A673 (cell line): ENCODE measurements around the gene GGT1. TPM values are rescaled to one million over a fixed set of nuclear protein-coding genes. Genes with fewer than 3 reads are reported as not detected.

Experiments used
- BruUV-seq: library from RNA; stranded (reverse); fragments of 400-500 nt; replicated peaks from 2 replicates; lab custom pipeline; 2021; lab: Mats Ljungman, UMichigan
- CTCF ChIA-PET: fragments of 300-600 bp; sonication (Branson Sonifier 250); formaldehyde crosslinking; loops from one replicate; lab custom pipeline; 2022; ENCODE audit warnings: antibody characterized with exemption; lab: Charles Lee
- POLR2A ChIA-PET: fragments of 300-600 bp; sonication (Branson Sonifier 250); formaldehyde crosslinking; loops from one replicate; lab custom pipeline; 2022; ENCODE audit warnings: antibody characterized with exemption; ENCODE audit not compliant: low non-redundant PET; lab: Charles Lee
- DNase-seq: peaks from one replicate; pipeline ENCODE4 v3.0.0-alpha.2; 2015; ENCODE audit warnings: low spot score
- H3K27ac ChIP-seq: fragments of 200-600 bp; sonication (generic); 2 replicates; pipeline ENCODE4 v1.5.1; 2016; ENCODE audit warnings: mixed run types, low read depth, mild to moderate bottlenecking, mixed read lengths, antibody characterized with exemption, low read length; ENCODE audit not compliant: poor library complexity, severe bottlenecking
- H3K27me3 ChIP-seq: fragments of 200-600 bp; sonication (generic); replicated peaks from 2 replicates; pipeline ENCODE4 v1.6.1; 2017; ENCODE audit warnings: mixed run types, low read depth, mild to moderate bottlenecking, mixed read lengths, antibody characterized with exemption, low read length; ENCODE audit not compliant: insufficient read depth, poor library complexity
- H3K36me3 ChIP-seq: fragments of 200-600 bp; sonication (generic); 2 replicates; pipeline ENCODE4 v1.6.1; 2016; ENCODE audit warnings: mixed run types, mild to moderate bottlenecking, mixed read lengths, antibody characterized with exemption, low read length; ENCODE audit not compliant: insufficient read depth, poor library complexity, severe bottlenecking
- H3K4me1 ChIP-seq: fragments of 200-600 bp; sonication (generic); 2 replicates; pipeline ENCODE4 v1.6.1; 2017; ENCODE audit warnings: mixed run types, mild to moderate bottlenecking, mixed read lengths, antibody characterized with exemption, low read length; ENCODE audit not compliant: insufficient read depth, poor library complexity, severe bottlenecking
- H3K4me3 ChIP-seq: fragments of 200-600 bp; sonication (generic); 2 replicates; pipeline ENCODE4 v1.5.1; 2016; ENCODE audit warnings: low read depth, mixed run types, mild to moderate bottlenecking, mixed read lengths, low read length; ENCODE audit not compliant: poor library complexity, severe bottlenecking
- H3K9me3 ChIP-seq: fragments of 200-600 bp; sonication (generic); 2 replicates; pipeline ENCODE4 v1.6.1; 2016; ENCODE audit warnings: mixed run types, low read depth, mild to moderate bottlenecking, mixed read lengths, antibody characterized with exemption, low read length; ENCODE audit not compliant: poor library complexity, severe bottlenecking
- EZH2 ChIP-seq: fragments of 200-600 bp; sonication (generic); IDR thresholded peaks from 2 replicates; pipeline ENCODE4 v1.6.1; 2017; ENCODE audit warnings: borderline replicate concordance, low read depth, mild to moderate bottlenecking, mixed read lengths, antibody characterized with exemption, low read length; ENCODE audit not compliant: poor library complexity, severe bottlenecking
- intact Hi-C: fragments of 100-400 bp; cut with micrococcal nuclease; formaldehyde crosslinking; loops from one replicate; pipeline ENCODE4 v1.10.0; 2022; ENCODE audit not compliant: unreplicated experiment
- total RNA-seq: library from RNA; stranded (reverse); gene quantifications from 2 replicates; pipeline ENCODE4 v1.2.3, GENCODE V29; 2021
- TF ChIP-seq, protein P1 (sequence below): fragments of 300-800, 200-600 bp; sonication (generic); conservative IDR thresholded peaks from 2 replicates; pipeline ENCODE4 v1.5.1; 2017; ENCODE audit warnings: low read depth, mild to moderate bottlenecking, antibody characterized with exemption, low read length, moderate library complexity, mixed read lengths

GGT1 gene
- total RNA-seq, 1 experiment from 2014 or later, result 3.3 TPM

DNA sequence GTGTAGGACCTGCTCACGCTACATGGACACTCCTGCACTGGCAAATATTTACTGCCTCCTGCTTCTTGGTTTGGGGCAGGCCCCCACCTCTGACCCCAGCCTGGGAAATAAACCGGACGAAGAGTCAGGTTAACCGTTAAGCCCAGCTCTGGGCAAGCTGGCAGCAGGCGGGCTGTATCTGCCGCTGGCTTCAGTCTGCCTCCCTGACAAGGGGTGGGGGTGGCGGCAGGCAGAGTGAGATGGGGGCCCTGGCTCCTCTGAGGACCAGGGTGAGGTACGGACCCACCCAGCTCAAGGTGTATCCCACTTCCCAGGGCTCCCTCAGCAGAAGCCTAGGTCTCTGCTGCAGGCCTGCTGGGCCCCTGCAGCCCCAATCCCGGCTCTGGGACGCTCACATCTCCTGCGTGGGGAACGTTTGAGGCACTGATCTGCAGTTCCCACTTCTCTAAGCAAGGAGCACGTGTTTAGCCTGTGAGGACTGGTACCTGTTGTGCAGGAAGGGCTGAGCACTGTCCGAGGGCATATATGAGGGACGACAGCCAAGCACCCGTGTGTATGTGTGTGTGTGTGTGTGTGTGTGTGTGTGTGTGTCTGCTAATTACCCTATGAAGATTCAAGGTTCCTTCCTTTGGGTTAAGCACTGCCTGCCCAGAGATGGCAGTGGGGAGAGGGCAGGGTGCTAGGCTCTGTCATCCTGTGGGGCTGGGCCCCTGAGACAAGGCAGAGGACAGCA, 9.0 kb upstream of the GGT1 start:
- intact Hi-C loops, result no loop called here
- no peak for DNase-seq
- no TSS peak for BruUV-seq
- H3K4me3 ChIP-seq, result no peak overlapping the region
- H3K4me1 ChIP-seq, result no peaks in the 10 kb centered on the region
- TF ChIP-seq, protein P1, sequence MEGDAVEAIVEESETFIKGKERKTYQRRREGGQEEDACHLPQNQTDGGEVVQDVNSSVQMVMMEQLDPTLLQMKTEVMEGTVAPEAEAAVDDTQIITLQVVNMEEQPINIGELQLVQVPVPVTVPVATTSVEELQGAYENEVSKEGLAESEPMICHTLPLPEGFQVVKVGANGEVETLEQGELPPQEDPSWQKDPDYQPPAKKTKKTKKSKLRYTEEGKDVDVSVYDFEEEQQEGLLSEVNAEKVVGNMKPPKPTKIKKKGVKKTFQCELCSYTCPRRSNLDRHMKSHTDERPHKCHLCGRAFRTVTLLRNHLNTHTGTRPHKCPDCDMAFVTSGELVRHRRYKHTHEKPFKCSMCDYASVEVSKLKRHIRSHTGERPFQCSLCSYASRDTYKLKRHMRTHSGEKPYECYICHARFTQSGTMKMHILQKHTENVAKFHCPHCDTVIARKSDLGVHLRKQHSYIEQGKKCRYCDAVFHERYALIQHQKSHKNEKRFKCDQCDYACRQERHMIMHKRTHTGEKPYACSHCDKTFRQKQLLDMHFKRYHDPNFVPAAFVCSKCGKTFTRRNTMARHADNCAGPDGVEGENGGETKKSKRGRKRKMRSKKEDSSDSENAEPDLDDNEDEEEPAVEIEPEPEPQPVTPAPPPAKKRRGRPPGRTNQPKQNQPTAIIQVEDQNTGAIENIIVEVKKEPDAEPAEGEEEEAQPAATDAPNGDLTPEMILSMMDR, result no peak
- no peak for TF ChIP-seq EZH2
- no peaks in the 10 kb centered on the region for H3K27me3 ChIP-seq
- H3K9me3 ChIP-seq, result no peaks in the 10 kb centered on the region
- POLR2A ChIA-PET, result no interaction called here
- CTCF ChIA-PET, result no interaction called here
- no peak overlapping the region for H3K27ac ChIP-seq
- no peaks in the 10 kb centered on the region for H3K36me3 ChIP-seq

- no peak for DNase-seq
- POLR2A ChIA-PET, result no interaction called here
- intact Hi-C loops, result no loop called here
- Histone ChIP-seq H3K27ac (no peak overlapping the region), H3K27me3 (no peaks in the 10 kb centered on the region), H3K4me1 (no peaks in the 10 kb centered on the region), H3K36me3 (no peaks in the 10 kb centered on the region), H3K4me3 (no peak overlapping the region), H3K9me3 (no peaks in the 10 kb centered on the region)
- CTCF ChIA-PET, result no interaction called here
- BruUV-seq, result no TSS peak
- TF ChIP-seq EZH2, result no peak
- TF ChIP-seq, protein P1, result no peak
Observed at GRCh38 chr22:24594569-24595120, 8.3 kb upstream of the GGT1 start.

GRCh38 chr22:24595228-24595627, 7.8 kb upstream of the GGT1 start:
- POLR2A ChIA-PET, result no interaction called here

More at GRCh38 chr22:24595228-24595627, 7.8 kb upstream of the GGT1 start:
- Histone ChIP-seq H3K27ac (no peak overlapping the region), H3K27me3 (no peaks in the 10 kb centered on the region), H3K4me1 (no peaks in the 10 kb centered on the region), H3K36me3 (no peaks in the 10 kb centered on the region), H3K9me3 (no peaks in the 10 kb centered on the region), H3K4me3 (no peak overlapping the region)
- intact Hi-C loops, result no loop called here
- no peak for DNase-seq
- CTCF ChIA-PET, result no interaction called here
- TF ChIP-seq EZH2, result no peak
- TF ChIP-seq, protein P1, result no peak
- no TSS peak for BruUV-seq
